Measurements from ENCODE around the gene CACHD1. TPM values are rescaled to one million over a fixed set of nuclear protein-coding genes. Genes with fewer than 3 reads are reported as not detected.

Gene CACHD1
- total RNA-seq, 1 experiment from 2014 or later, result 29.9 TPM

DNA sequence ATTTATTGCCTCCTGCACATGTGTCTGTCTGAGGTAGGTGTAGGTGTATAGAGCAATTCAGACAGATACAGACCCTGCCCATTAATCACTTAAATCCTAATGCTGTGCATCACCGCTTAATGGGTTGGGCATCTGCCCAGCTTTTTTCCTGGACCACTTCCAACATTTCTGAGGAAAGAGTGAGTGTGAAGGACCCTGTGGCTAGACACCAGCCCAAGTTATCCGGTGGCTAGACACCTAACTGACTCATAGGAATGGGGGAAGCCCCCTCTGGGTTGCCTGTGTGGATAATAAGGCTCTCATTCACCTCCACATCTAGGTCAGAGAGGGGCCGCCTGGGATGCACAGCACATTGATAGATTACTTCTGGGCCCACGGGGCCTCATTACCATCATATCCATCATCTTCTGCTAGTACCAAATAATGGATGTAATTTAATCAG, 153.8 kb downstream of the CACHD1 start:
- H3K27ac ChIP-seq (ENCODE audit: low read length), result no peak overlapping the region
- no TSS peak for BruUV-seq (replicated peaks)
- no peaks in the 10 kb centered on the region for H3K9me3 ChIP-seq (ENCODE audit: control insufficient read depth, insufficient read depth, low read depth, low read length)
- no peaks in the 10 kb centered on the region for H3K27me3 ChIP-seq (ENCODE audit: control insufficient read depth, insufficient read depth, low read length)
- H3K4me1 ChIP-seq (ENCODE audit: control insufficient read depth, insufficient read depth, low read length), result no peaks in the 10 kb centered on the region
- in situ Hi-C loops (cut with HindIII; ENCODE audit: low pct_unique_long_range_greater_than_20kb, low sequenced_read_pairs) (no loop called here), intact Hi-C loops (cut with micrococcal nuclease; ENCODE audit: unreplicated experiment) (no loop called here)
- TF ChIP-seq, protein P1, sequence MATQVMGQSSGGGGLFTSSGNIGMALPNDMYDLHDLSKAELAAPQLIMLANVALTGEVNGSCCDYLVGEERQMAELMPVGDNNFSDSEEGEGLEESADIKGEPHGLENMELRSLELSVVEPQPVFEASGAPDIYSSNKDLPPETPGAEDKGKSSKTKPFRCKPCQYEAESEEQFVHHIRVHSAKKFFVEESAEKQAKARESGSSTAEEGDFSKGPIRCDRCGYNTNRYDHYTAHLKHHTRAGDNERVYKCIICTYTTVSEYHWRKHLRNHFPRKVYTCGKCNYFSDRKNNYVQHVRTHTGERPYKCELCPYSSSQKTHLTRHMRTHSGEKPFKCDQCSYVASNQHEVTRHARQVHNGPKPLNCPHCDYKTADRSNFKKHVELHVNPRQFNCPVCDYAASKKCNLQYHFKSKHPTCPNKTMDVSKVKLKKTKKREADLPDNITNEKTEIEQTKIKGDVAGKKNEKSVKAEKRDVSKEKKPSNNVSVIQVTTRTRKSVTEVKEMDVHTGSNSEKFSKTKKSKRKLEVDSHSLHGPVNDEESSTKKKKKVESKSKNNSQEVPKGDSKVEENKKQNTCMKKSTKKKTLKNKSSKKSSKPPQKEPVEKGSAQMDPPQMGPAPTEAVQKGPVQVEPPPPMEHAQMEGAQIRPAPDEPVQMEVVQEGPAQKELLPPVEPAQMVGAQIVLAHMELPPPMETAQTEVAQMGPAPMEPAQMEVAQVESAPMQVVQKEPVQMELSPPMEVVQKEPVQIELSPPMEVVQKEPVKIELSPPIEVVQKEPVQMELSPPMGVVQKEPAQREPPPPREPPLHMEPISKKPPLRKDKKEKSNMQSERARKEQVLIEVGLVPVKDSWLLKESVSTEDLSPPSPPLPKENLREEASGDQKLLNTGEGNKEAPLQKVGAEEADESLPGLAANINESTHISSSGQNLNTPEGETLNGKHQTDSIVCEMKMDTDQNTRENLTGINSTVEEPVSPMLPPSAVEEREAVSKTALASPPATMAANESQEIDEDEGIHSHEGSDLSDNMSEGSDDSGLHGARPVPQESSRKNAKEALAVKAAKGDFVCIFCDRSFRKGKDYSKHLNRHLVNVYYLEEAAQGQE (IDR thresholded peaks at IDR 0.05; ENCODE audit: insufficient read depth in 1 of 2, low read depth in 2 of 2, low read length in 1 of 2), result no peak
- no peak for TF ChIP-seq POLR2AphosphoS5 (IDR thresholded peaks at IDR 0.05; ENCODE audit: low read depth, low read length)
- ChIA-PET CTCF (no interaction called here), POLR2A (no interaction called here)
- no peaks in the 10 kb centered on the region for H3K36me3 ChIP-seq (ENCODE audit: control insufficient read depth, insufficient read depth, low read length)
- ATAC-seq (no peak), DNase-seq (ENCODE audit: low read depth, low spot score) (no peak)
- no peak overlapping the region for H3K4me3 ChIP-seq (ENCODE audit: low read depth in 2 of 2, low read length in 2 of 2)

GRCh38 chr1:64624218-64624713, 154.3 kb downstream of the CACHD1 start:
- no peaks in the 10 kb centered on the region for H3K27me3 ChIP-seq (ENCODE audit: control insufficient read depth, insufficient read depth, low read length)
- CTCF ChIA-PET, result no interaction called here
- H3K4me3 ChIP-seq (ENCODE audit: low read depth in 2 of 2, low read length in 2 of 2), result no peak overlapping the region
- intact Hi-C loops (cut with micrococcal nuclease; ENCODE audit: unreplicated experiment), result no loop called here
- H3K4me1 ChIP-seq (ENCODE audit: control insufficient read depth, insufficient read depth, low read length), result no peaks in the 10 kb centered on the region
- DNase-seq (ENCODE audit: low read depth, low spot score) (no peak), ATAC-seq (no peak)
- H3K9me3 ChIP-seq (ENCODE audit: control insufficient read depth, insufficient read depth, low read depth, low read length), result no peaks in the 10 kb centered on the region
- no peak overlapping the region for H3K27ac ChIP-seq (ENCODE audit: low read length)
- in situ Hi-C loops (cut with HindIII; ENCODE audit: low pct_unique_long_range_greater_than_20kb, low sequenced_read_pairs), result no loop called here
- no TSS peak for BruUV-seq (replicated peaks)
- TF ChIP-seq TCF7L2 (IDR thresholded peaks at IDR 0.05; ENCODE audit: low read depth, low read length) (no peak), POLR2AphosphoS5 (IDR thresholded peaks at IDR 0.05; ENCODE audit: low read depth, low read length) (no peak), SIN3A (IDR thresholded peaks at IDR 0.05; ENCODE audit: borderline replicate concordance, insufficient read depth, low read depth, low read length) (no peak), CTCF (IDR thresholded peaks at IDR 0.05) (no peak)
- TF ChIP-seq, protein P1 (IDR thresholded peaks at IDR 0.05; ENCODE audit: insufficient read depth in 1 of 2, low read depth in 2 of 2, low read length in 1 of 2), result no peak
- POLR2A ChIA-PET, result no interaction called here
- no peaks in the 10 kb centered on the region for H3K36me3 ChIP-seq (ENCODE audit: control insufficient read depth, insufficient read depth, low read length)
